Posterior vena cava (tissue), 2 donors: Measurements from ENCODE around the gene BTBD1. TPM values are rescaled to one million over a fixed set of nuclear protein-coding genes. Genes with fewer than 3 reads are reported as not detected.
"Not testable (repeated sequence)": the region's sequence is repeated elsewhere in the genome, so short reads cannot be mapped to it uniquely, and the experiment has no call there.

Experiments used
- DNase-seq: peaks from one replicate; pipeline ENCODE4 v3.0.0-alpha.2; 2020; ENCODE audit warnings: low spot score
- intact Hi-C, 2 donors: fragments of 100-400 bp; cut with DNase I; formaldehyde crosslinking; loops; one replicate each; pipeline versions ENCODE4 v1.14.1 to v1.14.2; 2022 to 2023
- total RNA-seq, 2 donors: library from RNA; stranded (reverse); fragmentation: NEBNext Ultra II Directional; extraction: Animal tissue kit (Norgen Biotek cat#: 25700); gene quantifications; one replicate each; pipeline ENCODE4 v1.2.1, GENCODE V29; 2021
- donor health status: DM: yes; HTN: yes; CAD: no.
- donor health status: DM: yes; HTN: yes; CAD: no.

Gene BTBD1
- total RNA-seq, 2 donors from 2014 or later, result 42.4 TPM

DNA sequence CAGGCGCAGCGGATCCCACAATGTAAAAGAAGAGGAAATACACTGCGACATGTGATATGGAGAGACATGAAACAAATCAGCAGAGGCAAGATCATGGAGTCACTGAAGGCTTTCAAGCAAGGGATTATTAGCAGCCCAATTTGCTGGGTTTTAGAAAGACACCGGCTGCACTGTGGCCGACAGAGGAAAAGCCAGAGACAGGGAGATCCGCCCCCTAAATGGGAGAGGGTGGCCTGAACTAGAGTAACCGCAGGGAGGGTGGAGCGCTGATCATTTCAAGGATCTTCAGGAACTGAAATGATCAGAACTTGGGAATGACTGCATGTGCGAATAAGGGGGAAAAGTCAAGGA lies 55.0 kb downstream of the BTBD1 start:
- intact Hi-C loops, result loop anchor here (5.0 to 10.0 kb wide), 2 partner anchors 53 to 55 kb away; partner anchors contain the start of gene BTBD1 (in 2 of the 2)
- DNase-seq, result no peak

DNA sequence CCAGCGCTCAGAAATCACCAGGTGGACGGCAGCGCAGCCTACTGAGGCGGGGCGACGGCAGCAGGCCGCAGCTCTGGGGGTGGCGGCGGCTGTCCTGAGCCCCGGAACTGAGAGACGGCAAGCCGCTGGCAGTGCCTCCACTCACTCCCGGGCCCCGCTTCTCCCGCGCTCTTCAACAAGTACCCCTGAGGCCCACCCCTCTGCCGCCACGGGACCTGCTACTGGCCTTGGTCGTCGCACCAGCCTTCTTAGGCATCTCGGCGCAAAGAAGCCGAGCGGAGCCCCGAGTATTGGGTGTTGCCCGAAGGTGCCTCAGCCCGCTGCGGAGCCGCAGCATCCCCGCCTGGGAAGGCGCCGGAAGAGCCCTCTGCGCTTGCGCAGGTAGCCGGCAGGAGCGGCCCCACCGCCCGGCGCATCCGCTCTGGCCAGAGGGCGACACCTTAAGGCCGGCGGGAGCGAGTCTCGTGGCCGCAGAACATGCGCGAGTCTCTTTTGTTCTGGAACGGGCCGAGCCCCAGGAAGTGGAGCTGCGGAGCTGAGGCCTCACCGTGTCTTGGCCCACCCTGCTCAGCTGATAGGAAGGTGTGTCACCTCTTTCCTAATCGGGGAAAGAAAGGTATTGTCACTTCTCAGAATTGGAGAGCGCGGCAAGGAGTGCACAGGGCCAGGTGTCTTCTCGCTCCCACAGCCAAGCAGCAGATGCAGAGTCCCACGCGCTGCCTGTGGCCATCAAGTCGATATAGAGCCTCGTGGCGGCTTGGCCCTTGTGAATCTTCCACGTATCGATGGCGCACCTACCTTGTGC lies 55.6 kb downstream of the BTBD1 start, which contains the start of gene C15orf40:
TSS of gene C15orf40 (minus strand) at position 369 of the 805 bp plus-strand sequence. CDS start at position 337, 32 bp downstream.
- intact Hi-C loops, result loop anchor here (5.0 to 10.0 kb wide), 2 partner anchors 53 to 56 kb away; partner anchors contain the start of gene BTBD1 (in 2 of the 2)
- peak; percentile 97 for DNase-seq

DNA sequence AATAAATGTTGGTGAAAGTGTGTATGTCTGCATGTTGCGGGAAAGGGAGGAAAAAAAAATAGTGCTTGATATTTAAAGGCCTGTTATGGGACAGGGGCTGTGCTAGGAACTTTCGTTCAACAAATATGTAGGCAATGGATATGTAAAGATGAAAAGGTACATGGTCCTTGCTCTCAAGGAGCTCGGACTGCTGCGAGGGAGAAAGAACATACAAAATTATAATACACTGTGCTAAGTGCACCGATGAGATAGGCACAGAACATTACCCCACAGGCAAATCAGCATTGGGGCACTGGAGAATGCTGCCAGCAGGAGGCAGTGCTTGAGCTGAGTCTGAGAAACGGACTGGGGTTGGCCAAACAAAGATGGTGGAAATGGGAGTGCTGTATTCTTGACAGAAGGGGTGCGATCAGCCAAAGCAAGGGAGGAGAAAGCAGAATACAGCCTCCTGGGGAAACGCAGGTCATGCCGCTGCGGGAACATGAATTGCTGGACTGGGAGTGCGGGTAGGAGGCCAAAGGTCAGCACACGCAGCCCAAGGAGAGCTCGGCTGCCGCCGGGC lies 56.3 kb downstream of the BTBD1 start:
- intact Hi-C loops, result loop anchor here (5.0 to 10.0 kb wide), 2 partner anchors 54 to 57 kb away; partner anchors contain the start of gene BTBD1 (in 2 of the 2)
- peak; percentile 92 for DNase-seq

DNA sequence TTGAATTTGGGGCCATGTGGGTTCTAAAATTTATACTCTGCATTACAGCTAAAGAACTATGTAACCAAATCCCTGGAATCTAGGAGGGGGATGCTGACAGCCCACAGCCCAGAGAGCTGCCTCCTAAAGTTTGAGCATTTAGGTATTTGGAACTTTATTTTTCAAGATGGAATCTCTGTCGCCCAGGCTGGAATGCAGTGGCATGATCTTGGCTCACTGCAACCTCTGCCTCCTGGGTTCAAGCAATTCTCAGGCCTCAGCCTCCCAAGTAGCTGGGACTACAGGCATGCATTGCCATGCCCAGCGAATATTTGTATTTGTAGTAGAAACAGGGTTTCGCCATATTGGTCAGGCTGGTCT lies 66.4 kb downstream of the BTBD1 start:
- DNase-seq, result not testable (repeated sequence)
- intact Hi-C loops, result loop anchor here (10.0 kb wide), 1 partner anchor 466 kb away; no protein-coding TSS in a partner anchor

DNA sequence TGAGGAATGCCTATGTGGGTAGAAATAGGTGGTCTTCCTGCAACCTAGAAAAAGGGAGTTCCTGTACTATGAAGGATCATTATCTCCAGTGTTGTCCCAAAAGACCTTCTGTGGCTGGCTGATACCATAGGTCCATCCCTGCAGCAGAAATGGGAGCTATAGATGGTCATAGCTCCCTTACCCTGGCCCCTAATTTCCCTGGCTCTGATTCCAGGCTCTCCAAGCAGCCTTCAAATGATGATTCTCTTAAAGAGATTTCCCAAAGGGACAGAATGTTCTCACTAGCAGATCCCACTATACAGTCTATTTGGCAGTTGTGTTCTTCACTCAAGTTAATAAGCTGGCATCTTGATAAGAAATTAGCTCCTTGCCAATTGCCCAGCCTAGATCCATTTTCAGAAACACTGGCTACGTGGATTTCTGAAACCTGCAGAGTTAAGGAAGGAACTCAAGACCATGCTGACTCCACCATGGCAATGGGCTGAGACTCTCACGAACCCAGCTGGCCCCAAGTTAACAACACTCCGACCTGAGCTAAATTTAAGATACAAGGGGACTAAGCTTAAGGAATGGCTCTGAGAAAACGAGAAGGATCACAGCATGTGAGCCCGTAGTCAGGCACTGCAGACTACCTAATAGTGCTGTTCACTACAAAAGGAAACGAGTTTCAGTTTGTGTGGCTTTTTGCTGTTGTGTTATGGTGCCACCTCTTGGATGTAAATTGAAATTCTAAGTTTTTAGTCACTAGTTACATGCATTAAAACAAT lies 67.0 kb downstream of the BTBD1 start:
- DNase-seq, result no peak
- intact Hi-C loops, result loop anchor here (10.0 kb wide), 1 partner anchor 465 kb away; no protein-coding TSS in a partner anchor

DNA sequence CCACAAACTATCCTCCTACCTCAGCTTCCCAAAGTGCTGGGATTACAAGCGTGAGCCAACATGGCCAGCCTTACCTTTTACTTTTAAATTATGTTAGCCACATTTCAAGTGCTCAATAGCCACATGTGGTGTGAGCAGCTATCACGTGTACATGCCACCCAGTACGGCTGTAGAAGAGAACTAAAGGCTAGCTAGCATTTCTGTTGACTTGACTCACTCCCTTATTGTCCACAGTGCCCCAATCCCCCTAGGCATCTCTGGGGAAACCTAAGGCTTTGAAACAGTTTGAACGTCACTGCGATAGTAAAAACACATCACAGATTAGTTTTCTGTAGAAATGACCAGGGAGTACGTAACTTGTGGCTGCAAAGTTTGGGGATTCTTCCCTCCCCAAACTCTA lies 67.6 kb downstream of the BTBD1 start:
- no peak for DNase-seq
- intact Hi-C loops, result no loop called here

DNA sequence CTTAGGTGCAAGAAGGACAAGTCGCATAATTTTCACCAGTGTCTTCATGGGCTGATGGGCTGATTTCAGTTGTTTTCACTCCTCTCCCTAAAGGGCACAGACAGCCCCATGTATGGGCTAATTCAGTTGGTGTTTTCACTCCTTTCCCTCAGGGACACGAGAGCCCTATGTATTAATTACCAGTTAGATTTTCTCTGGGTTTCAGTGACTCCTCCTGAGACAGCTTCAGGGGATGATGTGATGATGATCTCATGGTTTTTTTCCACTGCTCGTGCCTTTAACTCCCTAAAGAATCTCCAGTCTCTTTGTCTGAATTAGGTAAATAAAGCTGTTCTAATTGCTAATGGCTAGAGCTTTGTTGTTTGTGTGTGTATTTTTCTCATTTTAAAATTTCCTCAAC lies 71.1 kb downstream of the BTBD1 start:
- DNase-seq, result no peak
- intact Hi-C loops, result no loop called here

DNA sequence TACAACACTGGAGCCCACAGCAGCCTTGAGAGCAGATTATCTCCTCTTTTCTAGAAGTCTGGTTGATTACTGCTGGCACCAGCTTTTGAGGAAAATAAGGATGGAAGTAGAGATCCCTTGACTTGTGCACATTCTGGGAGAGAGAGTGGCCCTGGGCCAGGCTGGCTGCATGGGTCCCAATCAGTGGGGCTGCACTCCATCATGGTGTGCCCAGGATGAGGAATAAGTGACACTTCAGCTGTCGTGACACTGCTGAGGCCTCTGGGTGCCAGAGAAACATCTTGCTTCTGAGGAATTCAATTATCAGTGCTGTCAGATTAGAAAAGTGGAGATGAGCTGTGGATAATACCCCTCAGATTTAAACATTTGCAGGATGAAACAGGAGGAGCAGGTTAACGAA lies 72.0 kb downstream of the BTBD1 start:
- intact Hi-C loops, result no loop called here
- DNase-seq, result no peak

DNA sequence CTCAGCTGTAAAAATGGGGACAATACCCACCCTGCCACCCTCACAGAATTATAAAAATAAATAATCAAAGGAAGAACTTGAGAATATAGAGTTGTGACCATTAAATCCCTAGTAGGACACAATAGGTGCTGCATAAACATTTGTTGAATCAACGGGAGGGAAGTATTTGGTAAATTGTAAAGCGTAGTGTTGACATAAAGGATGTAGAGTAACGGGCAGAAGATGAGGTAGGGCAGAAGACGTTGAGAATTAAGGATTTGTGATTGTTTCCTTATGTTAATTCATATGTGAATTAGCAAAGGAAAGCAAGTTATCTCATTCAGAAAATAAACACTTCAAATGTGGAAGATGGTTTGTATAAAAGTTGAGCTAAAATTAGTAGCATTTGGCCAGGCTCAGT lies 73.9 kb downstream of the BTBD1 start:
- no peak for DNase-seq
- intact Hi-C loops, result no loop called here

DNA sequence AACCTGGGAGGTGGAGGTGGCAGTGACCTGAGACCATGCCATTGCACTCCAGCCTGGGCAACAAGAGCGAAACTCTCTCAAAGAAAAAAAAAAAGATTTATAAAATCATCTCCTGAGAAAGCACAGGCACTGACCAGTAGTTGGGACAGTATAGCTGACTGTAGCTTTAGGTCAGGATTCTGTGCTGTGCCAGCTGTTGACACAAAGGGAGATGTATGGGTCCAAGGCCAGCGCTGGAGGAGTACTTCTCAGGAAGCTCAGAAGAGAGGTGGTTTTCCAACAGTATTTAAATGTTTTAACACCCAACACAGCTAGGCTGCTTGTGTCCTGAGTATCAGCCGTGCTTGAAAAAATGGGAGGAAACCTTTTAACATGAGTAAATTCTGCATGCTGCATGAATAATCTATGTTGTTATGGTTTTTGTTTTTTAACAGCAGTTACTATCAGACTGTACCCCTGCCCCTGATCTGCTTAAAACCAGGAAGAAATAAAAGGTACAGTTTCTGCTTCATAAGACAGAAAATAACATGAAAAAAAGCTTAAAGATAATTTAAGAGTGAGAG lies 74.5 kb downstream of the BTBD1 start:
- no peak for DNase-seq
- intact Hi-C loops, result no loop called here

DNA sequence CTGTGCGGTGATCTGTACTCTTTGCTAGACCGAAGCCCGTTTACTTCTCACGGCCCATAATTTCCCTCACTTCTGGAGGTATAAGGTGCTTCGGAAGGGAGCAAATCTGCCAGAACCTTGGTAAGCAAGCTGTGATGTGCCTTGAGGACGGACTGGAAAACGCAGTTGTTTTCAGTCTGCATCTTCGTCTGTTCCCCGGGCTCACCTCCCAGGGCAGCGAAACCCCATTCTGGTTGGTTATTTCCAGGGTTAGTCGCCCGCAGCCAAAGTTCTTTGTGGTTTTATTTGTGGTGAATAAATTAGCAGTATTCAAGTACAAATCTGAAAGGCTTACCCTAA lies 80.6 kb downstream of the BTBD1 start:
- intact Hi-C loops, result no loop called here

DNA sequence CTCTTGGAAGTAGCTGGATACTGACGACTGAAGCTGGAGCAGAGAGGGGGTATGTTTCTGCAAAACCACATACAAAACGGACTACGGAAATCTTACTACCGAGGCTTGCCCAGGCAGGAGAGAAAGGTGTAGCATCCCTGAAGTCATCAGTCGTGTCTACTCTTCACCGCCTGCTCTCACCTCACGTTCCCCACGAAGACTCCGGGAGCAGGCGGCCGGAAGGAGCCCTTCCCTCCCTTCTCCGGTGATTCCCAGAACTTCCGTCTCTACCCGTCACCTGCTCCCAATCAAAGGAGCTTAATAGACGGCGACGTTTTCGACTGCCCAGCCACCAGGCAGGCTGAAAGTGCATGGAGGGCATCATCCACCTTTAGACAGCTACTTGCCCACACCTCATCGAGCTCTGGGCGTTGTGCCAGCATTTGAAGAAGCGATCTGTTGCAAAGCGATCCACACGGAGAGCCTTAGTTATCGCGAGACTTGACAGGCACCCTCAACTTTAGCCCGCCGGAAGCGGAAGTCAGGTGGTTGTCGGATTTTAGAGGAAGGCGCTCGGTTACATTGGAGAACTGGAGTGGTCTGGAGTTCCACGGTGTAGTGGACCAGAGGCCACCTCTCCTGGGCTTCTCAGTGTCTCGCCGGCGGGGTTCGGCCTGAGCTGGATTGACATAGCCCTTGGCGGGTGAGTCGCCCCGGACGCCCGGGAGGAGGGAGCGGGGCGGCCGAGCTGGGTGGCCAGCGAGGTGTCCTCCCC lies 81.2 kb downstream of the BTBD1 start, which contains the start of gene RAMAC:
TSS of gene RAMAC (plus strand) at position 523 of the 754 bp plus-strand sequence. CDS start 2,809 bp downstream, outside the sequence.
- DNase-seq, result peak; percentile 97
- intact Hi-C loops, result no loop called here

More for the DNA sequence above, 80.6 kb downstream of the BTBD1 start:
- DNase-seq, result no peak

DNA sequence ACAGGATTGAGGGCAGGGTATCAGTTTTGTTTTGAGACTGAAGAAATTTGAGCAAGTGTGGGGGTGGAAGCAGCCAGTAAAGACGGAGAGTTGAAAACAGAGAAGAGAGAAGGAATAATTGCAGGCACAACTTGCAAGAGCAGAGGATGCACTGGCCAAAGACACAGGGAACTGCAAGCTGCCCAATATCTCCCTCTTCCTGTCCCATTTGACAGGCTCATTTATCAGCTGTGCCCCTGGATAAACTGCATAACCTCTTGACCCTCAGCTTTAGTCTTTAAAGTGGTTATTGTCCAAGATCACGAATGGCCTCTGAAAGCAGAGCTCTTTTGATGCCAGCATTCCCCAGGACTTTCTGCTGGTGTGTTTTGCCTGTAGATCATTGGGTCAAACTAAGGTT lies 86.1 kb downstream of the BTBD1 start:
- intact Hi-C loops, result no loop called here
- no peak for DNase-seq

DNA sequence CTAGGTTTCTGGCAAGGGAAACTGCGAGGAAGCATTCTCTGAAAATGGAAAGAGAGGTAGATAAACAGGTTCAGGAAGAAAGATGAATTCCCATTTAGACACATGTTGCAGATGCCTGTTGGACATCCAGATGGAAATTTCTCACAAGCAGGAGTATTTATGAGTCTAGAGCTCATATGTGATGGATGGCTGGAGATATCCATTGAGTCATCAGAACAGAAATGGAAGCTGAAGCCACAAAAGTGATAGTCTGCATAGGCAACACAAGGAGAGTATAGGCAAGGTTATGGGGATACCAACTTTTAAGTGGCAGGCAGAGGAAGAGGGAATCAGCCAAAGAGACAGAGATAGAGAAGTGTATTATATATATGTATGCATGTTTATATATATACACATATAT lies 87.3 kb downstream of the BTBD1 start:
- intact Hi-C loops, result no loop called here
- DNase-seq, result no peak

DNA sequence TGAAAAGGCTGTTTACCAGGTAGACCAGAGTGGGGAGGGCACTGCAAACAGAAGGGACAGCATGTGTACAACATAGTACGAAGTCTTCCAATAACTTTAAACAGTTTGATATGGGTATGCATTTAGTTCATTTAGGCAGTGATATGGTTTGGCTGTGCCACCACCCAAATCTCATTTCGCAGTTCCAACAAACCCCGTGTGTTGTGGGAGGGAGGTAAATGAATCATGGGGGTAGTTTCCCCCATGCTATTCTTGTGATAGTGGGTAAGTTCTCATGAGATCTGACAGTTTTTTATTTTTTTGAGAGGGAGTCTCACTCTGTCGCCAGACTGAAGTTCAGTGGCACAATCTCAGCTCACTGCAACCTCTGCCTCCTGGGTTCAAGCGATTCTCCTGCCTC lies 88.6 kb downstream of the BTBD1 start:
- no peak for DNase-seq
- intact Hi-C loops, result no loop called here

DNA sequence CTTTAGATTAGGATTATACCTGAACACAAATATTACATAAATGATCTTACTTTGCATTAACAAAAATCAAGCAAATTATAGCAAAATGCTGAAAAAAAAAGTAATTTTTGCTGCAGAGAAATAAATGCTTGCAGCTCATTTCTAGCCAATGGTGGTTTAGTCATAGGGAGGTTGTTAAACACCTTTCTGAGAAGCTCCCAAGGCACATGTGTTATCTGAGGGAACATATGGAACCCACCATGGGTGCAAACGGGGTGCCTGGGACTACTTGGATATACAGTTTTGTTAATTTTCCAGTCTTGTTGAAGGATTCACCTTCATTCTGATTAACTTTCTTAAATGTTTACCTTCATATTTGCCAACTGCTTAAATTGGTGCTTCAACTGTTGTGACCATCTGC lies 90.0 kb downstream of the BTBD1 start:
- intact Hi-C loops, result no loop called here
- no peak for DNase-seq

DNA sequence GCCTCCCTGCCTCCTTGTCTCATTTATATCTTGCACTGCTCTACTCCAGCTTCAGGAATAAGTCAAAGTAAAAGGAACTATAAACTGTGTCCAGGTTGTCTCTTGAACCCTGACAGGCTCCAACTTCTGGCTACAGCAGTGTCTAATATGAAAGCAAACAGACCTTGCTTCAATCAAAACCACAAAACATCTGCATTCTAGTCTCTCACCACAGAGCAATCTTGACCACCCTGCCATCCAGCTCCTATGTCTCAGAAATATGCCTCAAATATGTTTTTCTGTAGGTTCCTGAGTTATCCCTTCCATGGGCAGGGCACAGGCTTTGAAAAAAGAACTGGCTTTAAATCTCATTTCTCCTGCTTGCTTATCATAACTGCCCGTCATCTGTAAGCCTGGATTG lies 94.1 kb downstream of the BTBD1 start:
- no peak for DNase-seq
- intact Hi-C loops, result no loop called here

DNA sequence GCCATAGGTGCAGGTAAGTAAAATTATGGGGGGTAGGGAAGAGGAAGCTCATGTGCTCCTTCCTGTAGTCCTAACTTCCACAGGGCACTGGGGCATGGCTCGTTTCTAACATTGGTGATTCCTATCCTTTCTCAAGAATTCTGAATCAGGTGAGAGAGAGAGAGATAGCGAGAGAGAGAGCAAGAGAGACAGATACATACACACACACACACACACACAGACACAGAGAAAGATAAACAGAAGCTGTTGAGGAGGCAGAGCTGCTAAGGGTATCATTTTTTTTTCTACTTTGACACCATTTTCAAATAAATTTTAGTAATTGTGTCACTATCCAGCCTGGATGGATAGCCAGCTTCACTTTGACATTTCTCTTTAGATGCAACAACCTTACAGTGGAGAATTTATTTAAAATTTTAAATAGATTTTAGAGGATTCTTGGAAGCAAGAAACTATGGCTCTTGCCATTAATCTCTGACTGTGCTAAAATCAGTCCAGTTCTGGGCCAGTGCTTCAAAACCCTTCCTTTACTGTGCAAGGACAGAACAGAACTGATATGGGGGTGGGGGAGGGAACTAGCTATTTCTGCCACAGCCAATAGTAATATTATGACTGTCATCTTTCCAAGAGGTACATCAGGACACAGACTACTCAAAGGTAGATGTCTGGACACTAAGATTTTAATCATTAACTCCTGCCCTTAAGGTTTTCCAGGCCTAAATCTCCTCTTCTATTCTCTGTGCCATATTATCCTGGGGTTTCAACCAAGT lies 95.7 kb downstream of the BTBD1 start:
- intact Hi-C loops, result no loop called here
- no peak for DNase-seq
